ENCODE data around the gene PRR15L. TPM values are rescaled to one million over a fixed set of nuclear protein-coding genes. Genes with fewer than 3 reads are reported as not detected.

Gene PRR15L
- polyA plus RNA-seq, 4 donors, result 159 to 388 (median 277) TPM

DNA sequence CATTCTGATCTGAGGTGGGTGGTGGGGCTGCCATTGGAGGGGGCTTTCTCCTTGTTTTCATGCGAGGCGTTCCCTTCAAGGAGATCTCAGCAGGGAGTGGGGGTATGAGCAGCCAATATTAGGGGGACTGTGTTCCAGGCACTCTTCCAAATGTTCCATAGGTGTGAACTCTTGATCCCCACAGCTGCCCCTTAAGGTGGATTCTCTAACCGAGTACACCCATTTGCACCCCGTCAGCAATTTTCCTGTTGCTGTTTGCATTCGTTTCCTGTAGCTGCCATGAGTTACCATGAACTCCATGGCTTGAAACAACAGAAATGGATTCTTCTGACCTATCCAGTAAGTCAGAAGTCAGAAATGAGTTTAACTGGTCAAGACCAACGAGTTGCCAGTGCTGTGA is 3.7 kb upstream of the PRR15L start:
- DNase-seq (no peak), FAIRE-seq (no peak)
- WGBS, 3 donors, result 75 to 80% (median 76%) methylated on average over 6 of the region's 6 CpGs
- Histone ChIP-seq H3K27me3 (ENCODE audit: control insufficient read depth in 3 of 3, insufficient read depth in 3 of 3, low read length in 3 of 3) (no peaks in the 10 kb centered on the region), H3K27ac (ENCODE audit: low read depth in 1 of 3, low read length in 2 of 3) (peak overlapping the region in 2 of 3 donors; percentile 46 to 99), H3K4me1 (ENCODE audit: control insufficient read depth in 3 of 3, insufficient read depth in 2 of 3, low read depth in 1 of 3, low read length in 2 of 3) (peaks cover 2 to 64% (median 7%) of the 10 kb centered on the region in 3 donors), H3K9me3 (ENCODE audit: control insufficient read depth in 2 of 2, insufficient read depth in 1 of 2, low read depth in 1 of 2, low read length in 1 of 2) (peaks cover 0 to 8% of the 10 kb centered on the region in 2 donors), H3K4me3 (ENCODE audit: low read depth in 1 of 3, low read length in 3 of 3) (no peak overlapping the region), H3K36me3 (ENCODE audit: control insufficient read depth in 3 of 3, insufficient read depth in 2 of 3, low read depth in 1 of 3, low read length in 3 of 3) (peaks cover 0 to 9% (median 0%) of the 10 kb centered on the region in 3 donors)

DNA sequence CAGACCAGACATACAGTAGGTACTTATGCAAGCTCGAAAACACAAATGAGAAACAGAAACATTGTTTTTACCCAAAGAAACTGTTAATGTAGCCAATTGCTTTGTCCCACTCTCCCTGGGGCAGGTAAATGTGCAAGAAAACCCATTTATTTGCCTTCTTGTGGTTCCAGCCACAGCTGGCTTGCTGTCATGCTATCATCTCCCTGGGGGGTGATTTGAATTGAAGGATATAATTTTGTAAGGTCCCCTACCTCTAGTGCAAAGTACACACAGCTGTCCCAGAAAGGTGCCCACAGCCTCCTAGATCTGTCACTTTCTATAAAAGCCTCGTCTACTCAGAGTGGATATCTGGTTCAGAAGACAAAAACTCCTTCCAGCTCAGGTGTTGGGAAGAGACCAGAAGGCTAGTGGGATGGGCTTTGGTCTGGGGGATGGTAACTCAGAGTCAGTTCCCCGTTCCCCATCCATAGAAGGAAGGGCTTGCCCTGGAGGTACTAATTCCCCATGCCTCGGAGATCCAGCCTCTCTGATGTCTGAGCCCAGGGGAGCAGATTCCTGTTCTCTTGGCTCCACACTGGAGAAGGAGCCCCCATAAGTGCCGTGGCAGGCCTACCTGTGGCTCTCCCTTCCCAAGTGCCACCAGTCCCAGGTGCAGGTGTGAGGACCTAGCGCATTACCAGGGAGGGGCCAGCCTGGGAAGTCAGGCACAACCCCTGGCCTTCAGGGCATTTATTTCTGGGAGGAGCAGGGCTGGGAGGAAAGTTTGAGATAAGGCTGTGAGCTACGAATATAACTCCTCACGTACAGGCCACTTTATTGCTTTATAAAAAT is 2.4 kb upstream of the PRR15L start:
- Histone ChIP-seq H3K27ac (ENCODE audit: low read depth in 1 of 3, low read length in 2 of 3) (peak overlapping the region; percentile 84 to 99 (median 95)), H3K4me1 (ENCODE audit: control insufficient read depth in 3 of 3, insufficient read depth in 2 of 3, low read depth in 1 of 3, low read length in 2 of 3) (peaks cover 2 to 56% (median 7%) of the 10 kb centered on the region in 3 donors), H3K27me3 (ENCODE audit: control insufficient read depth in 3 of 3, insufficient read depth in 3 of 3, low read length in 3 of 3) (no peaks in the 10 kb centered on the region), H3K36me3 (ENCODE audit: control insufficient read depth in 3 of 3, insufficient read depth in 2 of 3, low read depth in 1 of 3, low read length in 3 of 3) (peaks cover 0 to 22% (median 3%) of the 10 kb centered on the region in 3 donors), H3K4me3 (ENCODE audit: low read depth in 1 of 3, low read length in 3 of 3) (peak overlapping the region in 2 of 3 donors; percentile 19 to 38), H3K9me3 (ENCODE audit: control insufficient read depth in 2 of 2, insufficient read depth in 1 of 2, low read depth in 1 of 2, low read length in 1 of 2) (peaks cover 0 to 8% of the 10 kb centered on the region in 2 donors)
- 21 to 56% (median 32%) methylated on average over 8 of the region's 8 CpGs for WGBS, 3 donors
- DNase-seq, result peak; percentile 94 to 98
- no peak for FAIRE-seq

DNA sequence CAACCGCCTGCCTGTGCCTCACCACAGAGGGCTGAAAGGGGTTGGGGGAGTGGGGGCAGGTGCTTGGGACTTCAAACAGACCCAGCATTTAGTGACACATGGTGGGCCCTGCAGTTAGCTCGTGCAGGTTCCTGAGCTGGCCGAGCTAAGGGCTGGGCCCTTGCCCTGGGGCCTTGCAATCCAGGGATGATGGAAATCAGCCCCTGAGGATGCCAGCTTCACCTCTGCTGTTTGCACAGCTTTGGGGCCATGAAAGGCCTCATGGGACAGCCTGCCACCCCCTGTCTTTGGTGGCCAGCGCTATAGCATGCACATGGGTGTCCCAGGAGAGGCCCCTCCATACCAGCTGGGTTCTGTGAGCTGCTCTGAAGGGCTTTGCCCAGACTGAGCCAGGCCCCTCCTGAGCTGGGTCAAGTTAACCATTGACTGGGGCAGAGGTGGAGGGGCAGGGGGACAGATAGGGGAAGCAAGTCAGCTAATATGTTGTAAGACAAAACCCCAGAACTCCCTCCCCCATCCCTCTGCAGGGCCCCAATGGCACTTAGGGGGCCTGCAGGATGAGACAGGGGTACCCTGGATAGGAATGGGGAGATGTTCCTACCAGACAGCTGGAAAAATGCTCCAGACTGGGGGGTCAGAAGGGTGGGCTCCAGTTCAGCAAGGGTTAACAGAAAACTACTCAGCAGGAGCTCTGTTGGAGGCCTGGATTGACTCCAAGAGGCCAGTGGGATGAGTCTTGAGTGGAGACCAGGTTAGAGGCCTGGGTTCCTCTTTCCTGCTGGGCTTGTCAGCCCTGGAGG is 692 bp downstream of the PRR15L start:
- DNase-seq (peak; percentile 64 to 91), FAIRE-seq (no peak)
- H3K4me1 ChIP-seq (ENCODE audit: control insufficient read depth in 3 of 3, insufficient read depth in 2 of 3, low read depth in 1 of 3, low read length in 2 of 3), result peaks cover 0 to 55% (median 5%) of the 10 kb centered on the region in 3 donors
- H3K27ac ChIP-seq (ENCODE audit: low read depth in 1 of 3, low read length in 2 of 3), result peak overlapping the region; percentile 97 to 99 (median 98)
- WGBS, 3 donors, result 16 to 51% (median 23%) methylated on average over 4 of the region's 4 CpGs
- peaks cover 0 to 4% of the 10 kb centered on the region in 2 donors for H3K9me3 ChIP-seq (ENCODE audit: control insufficient read depth in 2 of 2, insufficient read depth in 1 of 2, low read depth in 1 of 2, low read length in 1 of 2)
- H3K27me3 ChIP-seq (ENCODE audit: control insufficient read depth in 3 of 3, insufficient read depth in 3 of 3, low read length in 3 of 3), result no peaks in the 10 kb centered on the region
- H3K4me3 ChIP-seq (ENCODE audit: low read depth in 1 of 3, low read length in 3 of 3), result peak overlapping the region; percentile 48 to 92 (median 89)
- H3K36me3 ChIP-seq (ENCODE audit: control insufficient read depth in 3 of 3, insufficient read depth in 2 of 3, low read depth in 1 of 3, low read length in 3 of 3), result peaks cover 0 to 52% (median 9%) of the 10 kb centered on the region in 3 donors

DNA sequence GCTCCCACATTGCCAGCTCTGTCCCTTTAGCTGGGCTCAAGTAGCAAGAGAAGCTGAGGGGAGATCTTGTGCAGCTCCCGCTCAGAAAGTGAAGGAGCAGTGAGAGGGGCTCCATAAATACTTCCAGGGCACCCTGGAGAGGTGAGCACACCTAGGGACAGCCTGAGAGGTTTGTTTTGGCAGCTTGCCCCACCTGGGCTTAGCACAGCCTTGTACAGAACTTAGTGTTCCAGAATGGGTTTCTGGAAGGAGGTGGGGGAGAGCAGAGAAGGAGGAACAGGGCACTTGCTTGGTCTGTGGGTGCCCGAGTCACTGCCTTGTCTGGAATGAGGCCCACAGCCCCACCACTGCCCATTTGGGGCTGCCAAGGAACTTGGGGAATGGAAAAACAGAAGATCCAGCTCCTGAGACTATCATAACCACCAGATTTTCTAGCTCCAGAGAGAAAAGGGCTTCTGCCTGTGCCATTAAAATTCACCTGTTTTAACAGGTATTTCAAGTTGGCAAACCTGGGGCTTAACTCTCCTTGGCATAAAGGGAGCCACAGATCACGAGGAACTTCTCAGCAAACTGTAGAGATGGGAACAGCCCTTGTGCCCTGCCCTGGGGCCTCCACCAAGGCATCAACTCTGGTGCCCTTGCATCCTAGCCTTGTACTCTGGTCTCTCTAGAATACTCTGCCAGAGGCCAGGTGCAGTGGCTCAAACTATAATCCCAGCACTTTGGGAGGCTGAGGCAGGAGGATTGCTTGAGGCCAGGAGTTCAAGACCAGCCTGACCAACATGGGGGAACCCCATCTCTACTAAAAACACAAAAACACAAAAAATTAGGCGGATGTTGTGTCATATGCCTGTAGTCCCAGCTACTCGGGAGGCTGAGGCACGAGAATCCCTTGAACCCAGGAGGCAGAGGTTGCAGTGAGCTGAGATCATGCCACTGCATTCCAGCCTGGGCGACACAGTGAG is 1.9 kb downstream of the PRR15L start:
- H3K27me3 ChIP-seq (ENCODE audit: control insufficient read depth in 3 of 3, insufficient read depth in 3 of 3, low read length in 3 of 3), result no peaks in the 10 kb centered on the region
- FAIRE-seq, result no peak
- peak; percentile 65 to 83 for DNase-seq
- H3K36me3 ChIP-seq (ENCODE audit: control insufficient read depth in 3 of 3, insufficient read depth in 2 of 3, low read depth in 1 of 3, low read length in 3 of 3), result peaks cover 6 to 61% (median 14%) of the 10 kb centered on the region in 3 donors
- H3K4me3 ChIP-seq (ENCODE audit: low read depth in 1 of 3, low read length in 3 of 3), result peak overlapping the region; percentile 32 to 92 (median 89)
- H3K27ac ChIP-seq (ENCODE audit: low read depth in 1 of 3, low read length in 2 of 3), result peak overlapping the region; percentile 89 to 99 (median 98)
- H3K9me3 ChIP-seq (ENCODE audit: control insufficient read depth in 2 of 2, insufficient read depth in 1 of 2, low read depth in 1 of 2, low read length in 1 of 2), result no peaks in the 10 kb centered on the region
- peaks cover 0 to 54% (median 0%) of the 10 kb centered on the region in 3 donors for H3K4me1 ChIP-seq (ENCODE audit: control insufficient read depth in 3 of 3, insufficient read depth in 2 of 3, low read depth in 1 of 3, low read length in 2 of 3)
- 12 to 63% (median 35%) methylated on average over 7 of the region's 7 CpGs for WGBS, 3 donors

DNA sequence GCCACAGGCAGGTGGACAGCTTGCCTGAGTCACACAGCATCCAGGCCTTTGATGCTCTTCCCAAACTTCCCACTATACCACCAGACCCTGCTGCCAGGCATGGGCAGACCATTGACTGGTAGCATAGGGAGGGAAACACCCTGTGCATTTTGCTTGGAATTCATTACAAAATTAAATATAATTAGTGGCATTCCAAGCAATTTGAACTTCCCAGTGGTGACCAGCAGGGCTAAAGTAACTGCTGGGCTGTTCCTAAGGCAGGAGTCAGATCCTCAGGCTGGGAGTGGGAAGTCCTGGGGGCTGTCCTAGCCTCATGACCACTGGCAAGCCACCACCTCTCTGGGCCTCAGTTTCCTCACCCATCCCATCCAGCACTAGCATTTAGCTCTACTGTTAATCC is 3.8 kb downstream of the PRR15L start:
- no peak for FAIRE-seq
- Histone ChIP-seq H3K4me3 (ENCODE audit: low read depth in 1 of 3, low read length in 3 of 3) (peak overlapping the region; percentile 11 to 92 (median 89)), H3K4me1 (ENCODE audit: control insufficient read depth in 3 of 3, insufficient read depth in 2 of 3, low read depth in 1 of 3, low read length in 2 of 3) (peaks cover 0 to 58% (median 0%) of the 10 kb centered on the region in 3 donors), H3K27me3 (ENCODE audit: control insufficient read depth in 3 of 3, insufficient read depth in 3 of 3, low read length in 3 of 3) (no peaks in the 10 kb centered on the region), H3K36me3 (ENCODE audit: control insufficient read depth in 3 of 3, insufficient read depth in 2 of 3, low read depth in 1 of 3, low read length in 3 of 3) (peaks cover 6 to 79% (median 14%) of the 10 kb centered on the region in 3 donors), H3K27ac (ENCODE audit: low read depth in 1 of 3, low read length in 2 of 3) (peak overlapping the region; percentile 72 to 93 (median 92)), H3K9me3 (ENCODE audit: control insufficient read depth in 2 of 2, insufficient read depth in 1 of 2, low read depth in 1 of 2, low read length in 1 of 2) (no peaks in the 10 kb centered on the region)
- DNase-seq, result peak; percentile 40

DNA sequence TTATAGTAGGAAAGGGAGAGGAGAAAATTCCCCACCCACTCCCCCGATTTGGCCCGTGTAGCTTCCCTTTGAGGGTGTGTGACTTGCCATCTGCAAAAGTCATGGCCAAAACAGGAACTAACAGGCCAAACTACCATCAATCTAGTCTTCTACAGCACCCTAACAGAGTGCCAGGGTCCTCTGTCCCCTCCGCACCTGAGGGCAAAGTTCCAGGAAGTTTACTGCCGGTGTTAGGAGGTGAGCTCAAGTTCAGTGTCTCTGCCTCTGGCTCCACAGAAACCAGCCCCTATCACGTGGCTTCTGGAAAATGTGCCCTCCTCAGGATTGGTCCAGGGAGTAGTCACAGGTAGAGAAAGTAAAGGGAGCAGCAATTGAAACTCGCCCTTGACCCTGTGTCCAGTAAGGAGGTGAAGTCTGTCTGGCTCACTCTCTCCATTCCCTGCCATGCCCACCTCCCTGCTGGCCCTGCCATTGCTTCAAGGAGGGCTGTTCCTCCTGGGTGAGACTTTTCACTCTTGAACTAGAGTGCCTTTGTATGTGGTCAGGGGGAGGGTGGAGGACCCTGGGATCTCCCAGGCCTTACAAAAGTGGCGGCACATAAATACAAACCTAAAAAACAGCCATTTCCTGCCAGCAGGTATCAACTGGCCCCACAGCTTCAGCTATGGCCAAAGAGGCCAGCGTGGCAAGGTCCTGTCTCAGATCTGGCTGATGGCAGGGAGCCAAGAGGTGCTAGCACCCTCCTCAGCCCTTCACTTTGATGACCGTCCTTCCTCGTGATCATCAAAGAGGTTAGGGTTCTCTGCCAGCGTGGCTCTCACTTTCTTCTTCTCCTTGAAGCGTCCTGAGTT is 5.3 kb downstream of the PRR15L start:
- peak overlapping the region; percentile 72 to 93 (median 92) for H3K27ac ChIP-seq (ENCODE audit: low read depth in 1 of 3, low read length in 2 of 3)
- no peaks in the 10 kb centered on the region for H3K9me3 ChIP-seq (ENCODE audit: control insufficient read depth in 2 of 2, insufficient read depth in 1 of 2, low read depth in 1 of 2, low read length in 1 of 2)
- no peak for FAIRE-seq
- WGBS, 3 donors, result 11 to 50% (median 43%) methylated on average over 12 of the region's 12 CpGs
- H3K27me3 ChIP-seq (ENCODE audit: control insufficient read depth in 3 of 3, insufficient read depth in 3 of 3, low read length in 3 of 3), result no peaks in the 10 kb centered on the region
- H3K36me3 ChIP-seq (ENCODE audit: control insufficient read depth in 3 of 3, insufficient read depth in 2 of 3, low read depth in 1 of 3, low read length in 3 of 3), result peaks cover 6 to 87% (median 14%) of the 10 kb centered on the region in 3 donors
- DNase-seq, result peak; percentile 94 to 99
- H3K4me3 ChIP-seq (ENCODE audit: low read depth in 1 of 3, low read length in 3 of 3), result peak overlapping the region in 2 of 3 donors; percentile 89 to 92
- H3K4me1 ChIP-seq (ENCODE audit: control insufficient read depth in 3 of 3, insufficient read depth in 2 of 3, low read depth in 1 of 3, low read length in 2 of 3), result peaks cover 0 to 56% (median 0%) of the 10 kb centered on the region in 3 donors

DNA sequence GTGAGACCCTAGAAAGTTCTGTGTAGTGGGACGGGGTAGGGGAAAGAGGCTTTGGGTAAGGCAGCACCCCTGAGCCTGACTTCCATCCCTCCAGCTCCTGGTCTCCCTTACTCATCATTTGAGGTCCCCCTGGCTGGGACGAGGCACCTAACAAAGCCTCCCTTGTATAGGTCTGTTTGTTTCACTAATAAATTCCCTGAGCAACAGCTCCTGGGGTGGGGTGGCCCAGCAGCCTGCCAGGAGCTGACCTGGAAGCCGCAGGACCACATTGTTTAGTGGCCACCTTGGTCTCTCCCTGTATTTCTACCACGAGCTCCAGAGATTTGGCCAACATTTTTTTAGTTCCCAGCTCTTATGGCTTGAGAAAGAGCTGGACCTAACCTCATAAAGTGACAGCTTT is 7.2 kb downstream of the PRR15L start:
- H3K9me3 ChIP-seq (ENCODE audit: control insufficient read depth in 2 of 2, insufficient read depth in 1 of 2, low read depth in 1 of 2, low read length in 1 of 2), result no peaks in the 10 kb centered on the region
- peaks cover 0 to 69% (median 0%) of the 10 kb centered on the region in 3 donors for H3K4me1 ChIP-seq (ENCODE audit: control insufficient read depth in 3 of 3, insufficient read depth in 2 of 3, low read depth in 1 of 3, low read length in 2 of 3)
- no peaks in the 10 kb centered on the region for H3K27me3 ChIP-seq (ENCODE audit: control insufficient read depth in 3 of 3, insufficient read depth in 3 of 3, low read length in 3 of 3)
- no peak overlapping the region for H3K4me3 ChIP-seq (ENCODE audit: low read depth in 1 of 3, low read length in 3 of 3)
- 22 to 71% (median 36%) methylated on average over 4 of the region's 4 CpGs for WGBS, 3 donors
- H3K36me3 ChIP-seq (ENCODE audit: control insufficient read depth in 3 of 3, insufficient read depth in 2 of 3, low read depth in 1 of 3, low read length in 3 of 3), result peaks cover 6 to 84% (median 13%) of the 10 kb centered on the region in 3 donors
- FAIRE-seq (no peak), DNase-seq (peak in 1 of 2 donors; percentile 42)
- peak overlapping the region; percentile 77 to 93 (median 83) for H3K27ac ChIP-seq (ENCODE audit: low read depth in 1 of 3, low read length in 2 of 3)

All from small intestine (tissue), 7 donors.